H4 (cell line): ENCODE measurements around the gene B4GALT4. TPM values are rescaled to one million over a fixed set of nuclear protein-coding genes. Genes with fewer than 3 reads are reported as not detected.
"Not testable (repeated sequence)": the region's sequence is repeated elsewhere in the genome, so short reads cannot be mapped to it uniquely, and the experiment has no call there.

Experiments used
- DNase-seq: peaks from one replicate; pipeline ENCODE4 v3.0.0-alpha.2; 2015; ENCODE audit warnings: low spot score
- total RNA-seq: library from RNA; depleted of rRNA; stranded (reverse); fragments of >200 nt; shearing (Covaris generic); gene quantifications from 2 replicates; pipeline ENCODE4 v1.2.3, GENCODE V29; 2014; rRNA removed

The B4GALT4 gene
- total RNA-seq, 1 experiment from 2014 or later, result 25.3 TPM

- DNase-seq, result no peak
These were observed 35.5 kb downstream of the B4GALT4 start for GRCh38 chr3:119205209-119205608.

DNA sequence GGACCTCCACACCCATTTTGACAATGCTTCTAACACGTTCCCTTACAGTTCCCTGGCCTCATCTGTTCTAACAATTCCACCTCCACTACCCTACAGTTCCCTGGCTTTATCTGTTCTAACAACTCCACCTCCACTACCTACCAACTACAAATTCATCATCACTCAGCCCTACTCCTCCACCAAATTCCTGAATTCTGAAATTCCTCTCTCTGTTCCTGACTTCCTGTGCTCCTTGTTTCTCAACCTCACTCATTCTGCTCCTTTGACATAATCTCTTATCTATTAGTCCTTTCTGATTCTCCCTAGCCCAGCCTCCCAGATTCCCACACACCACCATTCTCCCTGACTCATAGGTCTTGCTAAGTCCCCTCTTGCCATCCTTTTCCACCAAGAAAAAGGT is 44.8 kb downstream of the B4GALT4 start:
- no peak for DNase-seq

DNA sequence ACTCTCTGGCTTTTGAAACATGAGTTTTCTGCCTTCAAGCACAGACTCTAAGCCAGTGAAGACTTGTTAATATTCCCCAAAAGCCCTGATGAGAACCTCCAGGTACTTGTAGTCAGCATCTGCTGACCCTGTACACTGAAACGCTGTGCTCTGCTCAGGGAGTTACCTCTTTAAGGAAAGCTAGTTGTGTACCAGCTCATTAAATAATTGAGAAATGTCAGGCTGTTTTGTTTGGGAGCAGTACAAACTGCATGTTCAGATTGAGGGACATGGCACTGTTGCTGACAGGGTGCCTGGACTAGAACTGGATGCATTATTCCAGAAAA is 45.6 kb downstream of the B4GALT4 start:
- DNase-seq, result no peak

DNA sequence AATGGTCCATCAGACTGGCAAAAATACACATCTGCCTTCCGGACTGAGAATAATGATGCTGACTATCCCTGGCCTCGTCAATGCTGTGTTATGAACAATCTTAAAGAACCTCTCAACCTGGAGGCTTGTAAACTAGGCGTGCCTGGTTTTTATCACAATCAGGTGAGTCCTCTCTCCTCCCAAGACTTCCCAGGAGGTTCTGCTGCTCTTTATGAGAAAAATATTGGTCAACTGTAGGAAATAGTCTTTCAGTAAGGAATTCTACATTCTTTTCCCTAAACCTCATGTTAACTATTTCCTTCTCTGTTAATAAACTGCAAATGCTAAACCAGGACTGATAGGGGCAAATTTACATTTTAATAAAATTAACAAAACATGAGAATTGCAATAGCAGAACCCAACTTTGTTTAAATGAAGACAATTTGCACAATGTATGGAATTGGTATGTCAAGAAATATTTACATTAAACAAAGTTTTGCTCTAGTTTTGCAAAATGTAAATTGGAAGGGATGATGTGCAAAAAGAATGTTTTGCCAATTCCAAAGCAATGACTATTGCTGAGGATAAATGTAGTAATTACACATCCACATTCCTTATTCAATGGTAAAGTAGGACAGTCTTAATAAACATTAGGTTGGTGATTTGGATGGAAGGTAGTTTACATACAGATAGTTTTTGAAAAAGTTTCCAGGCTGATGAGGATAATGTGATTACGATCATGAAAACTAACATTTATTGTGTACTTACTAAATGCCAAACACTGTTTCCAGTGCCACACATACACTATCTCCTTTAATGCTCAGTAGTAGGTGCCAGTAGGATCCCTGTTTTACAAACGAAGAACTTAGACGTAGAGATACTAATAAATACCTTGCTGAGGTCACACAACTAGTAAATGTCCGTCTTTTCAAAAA is 46.2 kb downstream of the B4GALT4 start:
- DNase-seq, result no peak

DNA sequence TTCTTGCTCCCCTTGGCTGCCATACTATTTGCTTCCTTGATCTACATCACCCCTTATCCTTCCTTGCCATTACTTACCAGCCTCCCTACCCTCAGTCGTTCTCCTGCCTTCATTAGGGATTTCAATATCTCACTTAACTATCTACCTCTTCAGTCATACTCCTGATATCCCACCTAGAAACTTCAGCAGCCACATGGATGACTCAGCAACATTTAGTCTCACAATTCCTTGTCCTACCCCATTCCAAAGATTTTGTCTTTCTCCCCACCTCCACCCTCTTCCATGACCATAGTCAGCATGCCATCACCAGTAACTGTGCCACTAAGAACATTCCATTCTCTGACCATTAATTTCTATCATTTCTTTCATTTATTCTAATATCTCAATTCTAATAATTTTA is 48.9 kb downstream of the B4GALT4 start:
- no peak for DNase-seq

GRCh38 chr3:119187266-119187665 is 53.4 kb downstream of the B4GALT4 start:
- DNase-seq, result no peak

GRCh38 chr3:119184796-119185570 is 55.7 kb downstream of the B4GALT4 start:
- no peak for DNase-seq

DNA sequence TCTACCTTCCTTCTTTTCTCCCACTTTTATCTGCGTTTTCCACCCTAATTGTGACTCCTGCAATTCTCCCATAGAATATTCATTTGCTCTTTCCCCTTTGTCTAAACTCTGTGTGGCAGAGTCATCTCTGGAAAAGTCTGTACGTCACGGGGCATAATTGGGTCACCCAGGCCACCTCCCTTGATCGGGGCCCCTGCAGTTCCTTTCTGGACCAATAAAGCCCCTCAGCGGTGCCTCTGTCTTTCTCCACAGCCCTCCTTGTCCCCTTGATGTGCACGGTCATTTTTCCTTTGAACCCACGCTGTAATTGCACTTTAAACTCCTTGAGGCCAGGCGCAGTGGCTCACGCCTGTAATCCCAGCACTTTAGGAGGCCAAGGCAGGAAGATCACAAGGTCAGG is 56.6 kb downstream of the B4GALT4 start:
- DNase-seq, result no peak

GRCh38 chr3:119181765-119182164 is 58.9 kb downstream of the B4GALT4 start:
- no peak for DNase-seq

DNA sequence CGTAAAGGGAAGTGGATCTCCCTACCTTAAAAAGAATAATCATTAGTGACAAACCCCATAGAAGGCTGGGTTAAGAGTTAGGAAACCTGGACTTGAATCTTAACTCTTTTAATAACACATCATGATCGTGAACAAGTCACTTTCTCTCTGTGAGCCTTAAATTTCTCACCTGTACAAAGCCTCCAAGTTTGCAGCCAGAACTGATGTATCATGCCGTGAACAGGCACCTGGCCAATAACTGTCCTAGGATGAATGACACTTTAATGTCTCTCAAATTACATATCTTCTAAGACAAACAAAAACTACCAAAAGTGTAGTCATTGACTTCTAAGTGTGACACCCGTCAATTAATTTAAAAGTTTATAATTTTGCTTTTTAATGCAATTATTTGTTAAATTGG is 63.4 kb downstream of the B4GALT4 start:
- no peak for DNase-seq

DNA sequence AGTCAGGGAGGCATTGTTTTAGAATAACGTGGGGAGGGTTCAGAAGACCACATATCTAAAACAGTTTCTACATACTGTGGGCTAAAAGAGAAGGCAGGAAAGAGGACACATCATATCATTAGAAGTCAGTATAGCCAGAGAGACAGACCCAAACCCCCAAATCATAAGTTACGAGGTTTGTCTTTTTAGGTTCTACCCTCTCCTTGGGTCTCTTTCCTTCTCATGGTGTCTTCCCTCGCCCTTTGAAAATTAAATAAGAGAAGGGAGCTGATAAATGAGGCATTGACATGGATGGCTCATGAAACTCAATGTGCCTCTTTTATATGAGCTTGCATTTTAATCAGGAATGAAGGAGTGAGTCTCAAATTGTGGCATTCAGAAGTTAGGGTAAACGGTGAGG is 63.9 kb downstream of the B4GALT4 start:
- no peak for DNase-seq

DNA sequence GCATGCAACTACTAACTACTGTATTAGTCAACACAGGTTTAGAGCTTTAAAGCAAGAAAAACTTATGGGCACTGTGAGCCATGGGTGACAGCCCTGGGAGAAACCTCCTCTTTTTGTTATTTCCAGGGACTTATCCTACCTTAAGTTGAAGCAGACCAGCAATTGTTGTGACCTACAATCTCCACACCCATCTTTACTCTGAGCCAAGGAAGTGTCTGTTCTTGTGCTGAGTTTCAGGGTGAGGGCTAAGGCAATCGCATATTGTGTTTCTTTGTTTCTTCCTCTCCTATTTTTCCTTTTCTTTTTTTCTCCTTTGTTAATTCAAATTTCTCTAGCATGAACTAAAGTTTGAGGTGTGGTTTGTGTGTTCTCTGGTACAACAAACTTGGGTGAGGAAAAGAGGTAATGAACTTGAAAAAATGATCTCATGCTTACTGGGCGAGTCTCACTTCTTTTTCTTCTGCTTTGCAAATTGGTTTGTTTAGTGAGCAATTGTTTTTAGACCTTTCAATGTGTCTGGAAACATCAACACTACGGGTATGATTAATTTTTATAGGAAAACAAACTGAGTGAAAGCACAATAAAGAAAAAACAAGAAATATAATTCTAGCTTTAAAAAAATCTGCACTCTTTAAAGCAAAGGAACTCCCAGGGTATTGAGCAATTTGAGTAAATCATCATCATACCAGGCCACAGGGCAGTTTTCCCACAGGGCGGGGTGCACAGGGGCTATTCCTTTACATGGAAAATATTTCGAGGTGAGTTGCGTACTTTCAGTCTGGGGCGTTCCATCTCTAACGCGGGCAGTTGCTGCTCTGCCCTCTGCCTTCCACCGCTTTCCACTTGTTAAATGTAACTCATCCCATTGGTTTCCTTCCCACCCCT is 64.6 kb downstream of the B4GALT4 start:
- DNase-seq, result no peak

- no peak for DNase-seq
These were observed 67.4 kb downstream of the B4GALT4 start, which contains the start of gene UPK1B for GRCh38 chr3:119173325-119173724. TSS of gene UPK1B (plus strand) at chr3:119173598. CDS start at chr3:119186742, 13,144 bp downstream.

- no peak for DNase-seq
These were observed 69.9 kb downstream of the B4GALT4 start for GRCh38 chr3:119170821-119171220.

DNA sequence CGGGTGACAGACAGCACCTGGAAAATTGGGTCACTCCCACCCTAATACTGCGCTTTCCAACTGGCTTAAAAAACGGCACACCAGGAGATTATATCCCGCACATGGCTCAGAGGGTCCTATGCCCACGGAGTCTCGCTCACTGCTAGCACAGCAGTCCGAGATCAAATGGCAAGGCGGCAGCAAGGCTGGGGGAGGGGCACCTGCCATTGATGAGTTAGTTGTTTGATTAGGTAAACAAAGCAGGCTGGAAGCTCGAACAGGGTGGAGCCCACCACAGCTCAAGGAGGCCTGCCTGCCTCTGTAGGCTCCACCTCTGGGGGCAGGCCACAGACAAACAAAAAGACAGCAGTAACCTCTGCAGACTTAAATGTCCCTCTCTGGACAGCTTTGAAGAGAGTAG is 75.9 kb downstream of the B4GALT4 start:
- DNase-seq, result not testable (repeated sequence)

Other genes starting within 250 kb of the B4GALT4 start
- 0.18 and 0.45 TPM in 2 replicates for gene IGSF11, start 206.0 kb downstream of the B4GALT4 start, total RNA-seq
- not detected in 2 replicates for gene TEX55, start 94.7 kb downstream of the B4GALT4 start, total RNA-seq
- gene UPK1B, start 67.3 kb downstream of the B4GALT4 start, total RNA-seq, result not detected in 2 replicates
- gene ARHGAP31, start 53.5 kb upstream of the B4GALT4 start, total RNA-seq, result 4.5 and 6.9 TPM in 2 replicates
- gene TMEM39A, start 222.7 kb upstream of the B4GALT4 start, total RNA-seq, result 45.2 and 59.5 TPM in 2 replicates
- 26.6 and 30.8 TPM in 2 replicates for gene POGLUT1, start 228.1 kb upstream of the B4GALT4 start, total RNA-seq